ENCODE results near the gene MRI1.

DNA sequence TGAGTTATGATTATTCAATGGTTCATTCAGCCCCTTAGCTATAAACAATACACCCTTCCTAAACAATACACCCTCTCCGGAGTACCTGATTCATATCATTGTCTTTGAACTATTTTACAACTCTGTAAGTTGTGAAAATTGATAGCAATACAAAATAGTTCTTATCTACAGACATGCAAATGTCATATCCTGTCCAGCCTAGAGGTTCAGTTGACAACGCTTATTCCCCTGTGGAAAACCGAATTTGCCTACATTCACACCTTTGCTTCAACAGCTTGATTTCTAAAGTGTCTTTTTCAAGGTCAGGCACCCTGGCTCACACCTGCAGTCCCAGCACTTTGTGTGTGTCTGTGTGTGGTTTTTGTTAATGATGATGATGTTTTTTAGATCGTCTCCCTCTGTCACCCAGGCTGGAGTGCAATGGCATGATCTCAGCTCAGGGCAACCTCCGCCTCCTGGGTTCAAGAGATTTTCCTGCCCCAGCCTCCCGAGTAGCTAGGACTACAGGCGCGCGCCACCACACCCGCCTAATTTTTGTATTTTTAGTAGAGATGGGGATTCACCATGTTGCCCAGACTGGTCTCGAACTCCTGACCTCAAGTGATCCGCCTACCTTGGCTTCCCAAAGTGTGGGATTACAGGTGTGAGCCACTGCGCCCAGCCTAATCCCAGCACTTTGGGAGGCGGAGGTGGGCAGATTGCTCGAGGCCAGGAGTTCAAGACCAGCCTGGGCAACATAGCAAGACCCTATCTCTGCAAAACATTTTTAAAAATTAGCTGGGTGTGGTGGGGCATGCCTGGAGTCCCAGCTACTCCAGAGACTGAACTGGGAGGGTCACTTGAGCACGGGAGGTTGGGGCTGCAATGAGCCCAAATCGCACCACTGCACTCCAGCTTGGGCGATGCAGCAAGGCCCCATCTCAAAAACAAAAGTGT lies 19.5 kb downstream of the MRI1 start:
- TF ChIP-seq POLR2A (IDR thresholded peaks at IDR 0.05), result no peak
- TF ChIP-seq CTCF (IDR thresholded peaks at IDR 0.05), result no peak

Measured in breast epithelium (tissue), 3 donors.